DOHH2 (cell line): Measurements from ENCODE around the gene DNAH1.

ENCODE experiments used
- EZH2phosphoT487 ChIP-seq: fragments of 200-600 bp; sonication (generic); IDR thresholded peaks from 2 replicates; pipeline ENCODE4 v1.6.1; 2017; ENCODE audit warnings: borderline replicate concordance, mild to moderate bottlenecking, antibody characterized with exemption, low read length, moderate library complexity, mixed read lengths
- TF ChIP-seq, protein P1 (sequence below): fragments of 200-600 bp; sonication (generic); IDR thresholded peaks from one replicate; pipeline ENCODE4 v1.5.1; 2014; ENCODE audit warnings: antibody characterized with exemption, mild to moderate bottlenecking, low read depth, low read length; ENCODE audit not compliant: poor library complexity, severe bottlenecking

- TF ChIP-seq, protein P1, sequence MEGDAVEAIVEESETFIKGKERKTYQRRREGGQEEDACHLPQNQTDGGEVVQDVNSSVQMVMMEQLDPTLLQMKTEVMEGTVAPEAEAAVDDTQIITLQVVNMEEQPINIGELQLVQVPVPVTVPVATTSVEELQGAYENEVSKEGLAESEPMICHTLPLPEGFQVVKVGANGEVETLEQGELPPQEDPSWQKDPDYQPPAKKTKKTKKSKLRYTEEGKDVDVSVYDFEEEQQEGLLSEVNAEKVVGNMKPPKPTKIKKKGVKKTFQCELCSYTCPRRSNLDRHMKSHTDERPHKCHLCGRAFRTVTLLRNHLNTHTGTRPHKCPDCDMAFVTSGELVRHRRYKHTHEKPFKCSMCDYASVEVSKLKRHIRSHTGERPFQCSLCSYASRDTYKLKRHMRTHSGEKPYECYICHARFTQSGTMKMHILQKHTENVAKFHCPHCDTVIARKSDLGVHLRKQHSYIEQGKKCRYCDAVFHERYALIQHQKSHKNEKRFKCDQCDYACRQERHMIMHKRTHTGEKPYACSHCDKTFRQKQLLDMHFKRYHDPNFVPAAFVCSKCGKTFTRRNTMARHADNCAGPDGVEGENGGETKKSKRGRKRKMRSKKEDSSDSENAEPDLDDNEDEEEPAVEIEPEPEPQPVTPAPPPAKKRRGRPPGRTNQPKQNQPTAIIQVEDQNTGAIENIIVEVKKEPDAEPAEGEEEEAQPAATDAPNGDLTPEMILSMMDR: no peak
- TF ChIP-seq EZH2phosphoT487: no peak
These were observed 30.8 kb downstream of the DNAH1 start for GRCh38 chr3:52346623-52347530.
